SK-N-SH (cell line): Measurements from ENCODE around the gene ZDHHC24. TPM values are rescaled to one million over a fixed set of nuclear protein-coding genes. Genes with fewer than 3 reads are reported as not detected.

Source experiments
- CTCF ChIA-PET: fragments of 300-600, 350-600 bp; formaldehyde crosslinking; extraction: SDS; loops from one replicate; lab custom pipeline; 2021; lab: Yijun Ruan, JAX
- POLR2A ChIA-PET: fragments of 350-600 bp; sonication (Branson Sonifier 250); formaldehyde crosslinking; extraction: SDS; loops from one replicate; lab custom pipeline; 2020; ENCODE audit warnings: antibody characterized with exemption, inconsistent platforms; lab: Yijun Ruan, JAX
- DNase-seq: peaks from one replicate; pipeline ENCODE4 v3.0.0; 2012
- H2AFZ ChIP-seq: fragments of 200-600 bp; sonication (generic); 2 replicates; pipeline ENCODE4 v1.8.1; 2016; ENCODE audit warnings: antibody characterized with exemption, mild to moderate bottlenecking, low read depth
- H3F3A ChIP-seq: fragments of 200-600 bp; sonication (generic); replicated peaks from 2 replicates; pipeline ENCODE3; 2016; ENCODE audit warnings: antibody characterized with exemption, mild to moderate bottlenecking; ENCODE audit not compliant: insufficient read depth
- H3K27ac ChIP-seq, 2 experiments: fragments of 200-500 bp in 1 of 2; fragments of 200-600 bp in 1 of 2; sonication (Bioruptor generic) in 1 of 2; sonication (generic), shearing (Covaris generic) in 1 of 2; 2 replicates each; pipeline versions ENCODE4 v1.5.1 to v1.6.1; 2014 to 2016; ENCODE audit warnings: low read depth in 2 of 2, inconsistent platforms in 1 of 2, low read length in 1 of 2, mild to moderate bottlenecking in 1 of 2, mixed read lengths in 1 of 2
- H3K27me3 ChIP-seq: fragments of 200-600 bp; sonication (generic), shearing (Covaris generic); 2 replicates; pipeline ENCODE4 v1.6.1; 2016; ENCODE audit warnings: mixed run types; ENCODE audit not compliant: insufficient read depth
- H3K36me3 ChIP-seq, 2 experiments: fragments of 200-500 bp in 1 of 2; fragments of 200-600 bp in 1 of 2; sonication (Bioruptor generic) in 1 of 2; sonication (generic) in 1 of 2; replicated peaks in 1 of 2; 2 replicates each; pipeline versions ENCODE3 to v1.5.1; 2014 to 2016; ENCODE audit warnings: low read length in 1 of 2, mild to moderate bottlenecking in 1 of 2; ENCODE audit not compliant: insufficient read depth in 2 of 2, control insufficient read depth in 1 of 2
- H3K4me1 ChIP-seq, 2 experiments: fragments of 200-500 bp in 1 of 2; fragments of 200-600 bp in 1 of 2; sonication (Bioruptor generic) in 1 of 2; sonication (generic), shearing (Covaris generic) in 1 of 2; 2 replicates each; pipeline versions ENCODE4 v1.5.1 to v1.6.1; 2014 to 2016; ENCODE audit warnings: low read depth in 1 of 2, low read length in 1 of 2, mixed run types in 1 of 2; ENCODE audit not compliant: insufficient read depth in 2 of 2, control insufficient read depth in 1 of 2
- H3K4me2 ChIP-seq: fragments of 200-600 bp; sonication (generic), shearing (Covaris generic); 2 replicates; pipeline ENCODE4 v1.6.1; 2017; ENCODE audit warnings: mixed run types
- H3K4me3 ChIP-seq, 2 experiments: fragments of 200-500 bp in 1 of 2; fragments of 200-600 bp in 1 of 2; sonication (Bioruptor generic) in 1 of 2; sonication (generic), shearing (Covaris generic) in 1 of 2; 2 replicates each; pipeline versions ENCODE4 v1.5.1 to v1.8.1; 2014 to 2016; ENCODE audit warnings: low read depth in 2 of 2, inconsistent platforms in 1 of 2, low read length in 1 of 2, mild to moderate bottlenecking in 1 of 2, mixed read lengths in 1 of 2, moderate library complexity in 1 of 2
- H3K79me2 ChIP-seq: fragments of 200-600 bp; sonication (generic); 2 replicates; pipeline ENCODE4 v1.8.1; 2017; ENCODE audit warnings: mild to moderate bottlenecking; ENCODE audit not compliant: insufficient read depth
- H3K9ac ChIP-seq: fragments of 200-600 bp; sonication (generic); 2 replicates; pipeline ENCODE4 v1.6.1; 2017; ENCODE audit warnings: mixed run types
- H3K9me2 ChIP-seq: fragments of 200-600 bp; sonication (generic); 2 replicates; pipeline ENCODE4 v1.6.1; 2017; ENCODE audit warnings: mixed run types
- H3K9me3 ChIP-seq: fragments of 200-600 bp; sonication (generic); 2 replicates; pipeline ENCODE4 v1.6.1; 2017; ENCODE audit warnings: mixed run types, mild to moderate bottlenecking, moderate library complexity
- H4K20me1 ChIP-seq: fragments of 200-600 bp; sonication (generic); 2 replicates; pipeline ENCODE4 v1.6.1; 2017; ENCODE audit warnings: mild to moderate bottlenecking, mixed run types; ENCODE audit not compliant: insufficient read depth
- ELF1 ChIP-seq: IDR thresholded peaks from 2 replicates; pipeline ENCODE4 v1.4.0; 2012
- GATA2 ChIP-seq: sonication (generic); formaldehyde crosslinking; IDR thresholded peaks from 2 replicates; pipeline ENCODE4 v1.5.0; 2020; ENCODE audit warnings: mild to moderate bottlenecking, missing genetic modification reagents
- IRF3 ChIP-seq: fragments of 150-350 bp; IDR thresholded peaks from 2 replicates; pipeline ENCODE4 v1.6.1; 2016; ENCODE audit warnings: mild to moderate bottlenecking, low read depth, low read length
- NFIC ChIP-seq: IDR thresholded peaks from 2 replicates; pipeline ENCODE4 v1.4.0; 2012; ENCODE audit warnings: borderline replicate concordance
- PBX3 ChIP-seq: IDR thresholded peaks from 2 replicates; pipeline ENCODE4; 2012
- POLR2AphosphoS5 ChIP-seq: IDR thresholded peaks from 2 replicates; pipeline ENCODE4 v1.6.1; 2012; ENCODE audit warnings: low read depth, low read length
- RCOR1 ChIP-seq: fragments of 150-350 bp; IDR thresholded peaks from 2 replicates; pipeline ENCODE4 v1.6.1; 2017; ENCODE audit warnings: antibody characterized with exemption, low read length
- REST ChIP-seq: IDR thresholded peaks from 2 replicates; pipeline ENCODE4 v1.6.1; 2012; ENCODE audit warnings: mild to moderate bottlenecking, low read depth, low read length, moderate library complexity
- RXRA ChIP-seq: IDR thresholded peaks from 2 replicates; pipeline ENCODE4 v1.4.0; 2012; ENCODE audit warnings: low read depth, mild to moderate bottlenecking, borderline replicate concordance
- TAF1 ChIP-seq: IDR thresholded peaks from 2 replicates; pipeline ENCODE4 v1.6.1; 2012; ENCODE audit warnings: low read depth, mild to moderate bottlenecking, low read length, moderate library complexity, borderline replicate concordance
- TCF12 ChIP-seq: IDR thresholded peaks from 2 replicates; pipeline ENCODE4 v1.4.0; 2012
- TEAD4 ChIP-seq: IDR thresholded peaks from 2 replicates; pipeline ENCODE4 v1.4.0; 2012; ENCODE audit warnings: mild to moderate bottlenecking, borderline replicate concordance; ENCODE audit not compliant: insufficient read depth
- USF2 ChIP-seq: fragments of 150-350 bp; IDR thresholded peaks from 2 replicates; pipeline ENCODE4 v1.6.1; 2017; ENCODE audit warnings: antibody characterized with exemption, low read length, low read depth, borderline replicate concordance
- YY1 ChIP-seq: IDR thresholded peaks from 2 replicates; pipeline ENCODE4 v1.4.0; 2012; ENCODE audit warnings: low read depth, mild to moderate bottlenecking
- WGBS: methylation state at CpG from one replicate; pipeline ENCODE4 v1.1.6; 2017; ENCODE audit warnings: low lambda C conversion rate; 5-methylcytosine and 5-hydroxymethylcytosine counted together
- polyA plus RNA-seq, 3 experiments: library from polyadenylated mRNA; depleted of rRNA; stranded (reverse); fragments of >200 nt; gene quantifications; 2 replicates each; pipeline ENCODE4 v1.2.3, GENCODE V29; 2012

The ZDHHC24 gene
- polyA plus RNA-seq, 1 of the 3 experiments (the other 2 are of a cell fraction): 13.1 TPM

GRCh38 chr11:66532784-66533183, 13.1 kb downstream of the ZDHHC24 start:
- 82% methylated on average over 4 of the region's 6 CpGs for WGBS
- Histone ChIP-seq H3K27me3 (no peaks in the 10 kb centered on the region), H3K9me2 (no peaks in the 10 kb centered on the region), H3K9me3 (no peaks in the 10 kb centered on the region), H4K20me1 (no peaks in the 10 kb centered on the region), H3K79me2 (no peaks in the 10 kb centered on the region), H3K4me3 (no peak overlapping the region), H3K9ac (no peak overlapping the region), H3F3A (no peaks in the 10 kb centered on the region), H3K4me1 (no peaks in the 10 kb centered on the region), H3K36me3 (no peaks in the 10 kb centered on the region), H3K27ac (no peak overlapping the region), H2AFZ (no peak overlapping the region), H3K4me2 (no peak overlapping the region)
- ChIA-PET POLR2A (interaction anchor here (0.7 to 1.0 kb wide), 2 partner anchors 12 to 22 kb away, joined by 3 read pairs; partner anchors contain the start of gene BBS1), CTCF (interaction anchor here (1.1 kb wide), 1 partner anchor 145 kb away, joined by 3 read pairs; the partner anchor contains the start of gene RBM4B)
- DNase-seq: no peak
- TF ChIP-seq YY1: no peak

- TF ChIP-seq NFIC: no peak
- Histone ChIP-seq H3K4me3 (no peak overlapping the region), H4K20me1 (no peaks in the 10 kb centered on the region), H3F3A (no peaks in the 10 kb centered on the region), H3K4me1 (no peaks in the 10 kb centered on the region), H3K36me3 (no peaks in the 10 kb centered on the region), H3K27me3 (no peaks in the 10 kb centered on the region), H3K9me2 (no peaks in the 10 kb centered on the region), H3K27ac (no peak overlapping the region), H3K9ac (no peak overlapping the region), H2AFZ (no peak overlapping the region), H3K79me2 (no peaks in the 10 kb centered on the region), H3K4me2 (no peak overlapping the region), H3K9me3 (no peaks in the 10 kb centered on the region)
- ChIA-PET POLR2A (no interaction called here), CTCF (interaction anchor here (1.1 kb wide), 1 partner anchor 146 kb away, joined by 3 read pairs; the partner anchor contains the start of gene RBM4B)
- 90% methylated on average over 10 of the region's 11 CpGs for WGBS
- DNase-seq: no peak
Observed at GRCh38 chr11:66531841-66532240, 14.0 kb downstream of the ZDHHC24 start.

GRCh38 chr11:66530927-66531709, 14.7 kb downstream of the ZDHHC24 start:
- WGBS: 85% methylated on average over 6 of the region's 10 CpGs
- H3K27me3 ChIP-seq: no peaks in the 10 kb centered on the region
- POLR2A ChIA-PET: no interaction called here
- H3K4me2 ChIP-seq: no peak overlapping the region
- H3K9ac ChIP-seq: no peak overlapping the region
- no peaks in the 10 kb centered on the region for H3K9me2 ChIP-seq
- no peak overlapping the region for H3K4me3 ChIP-seq
- DNase-seq: no peak
- no peaks in the 10 kb centered on the region for H3K9me3 ChIP-seq
- no peak overlapping the region for H2AFZ ChIP-seq
- H3K79me2 ChIP-seq: no peaks in the 10 kb centered on the region
- no peaks in the 10 kb centered on the region for H3F3A ChIP-seq
- CTCF ChIA-PET: no interaction called here
- H3K36me3 ChIP-seq: no peaks in the 10 kb centered on the region
- no peaks in the 10 kb centered on the region for H4K20me1 ChIP-seq
- H3K27ac ChIP-seq: no peak overlapping the region
- H3K4me1 ChIP-seq: no peaks in the 10 kb centered on the region
- TF ChIP-seq PBX3 (no peak), NFIC (no peak), REST (no peak), TAF1 (no peak), RCOR1 (no peak), RXRA (no peak), IRF3 (no peak), TCF12 (no peak), POLR2AphosphoS5 (no peak), ELF1 (no peak), TEAD4 (no peak), USF2 (no peak), GATA2 (CRISPR knock-in tag) (no peak)
